ENCODE measurements around the gene SYT14.
"Not testable (repeated sequence)": the region's sequence is repeated elsewhere in the genome, so short reads cannot be mapped to it uniquely, and the experiment has no call there.

SYT14 gene

DNA sequence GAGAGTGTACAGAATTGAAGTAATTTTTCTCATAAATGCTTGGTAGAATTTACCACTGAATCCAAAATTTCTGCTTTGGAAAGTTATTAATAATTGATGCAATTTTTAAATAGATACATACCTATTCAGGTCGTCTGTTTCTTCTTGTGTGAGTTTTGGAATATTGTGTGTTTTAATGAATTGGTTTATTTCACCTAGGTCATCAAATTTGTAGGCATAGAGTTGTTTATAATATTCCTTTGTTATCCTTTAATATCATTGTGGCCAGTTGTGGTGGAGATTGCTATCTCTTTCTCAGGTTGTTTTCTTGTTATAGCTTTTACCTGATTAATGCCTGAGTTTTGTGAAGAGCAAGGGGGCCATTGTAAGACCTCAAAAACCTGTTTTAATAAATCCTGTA, 93.5 kb downstream of the SYT14 start:
- DNase-seq: no peak

DNA sequence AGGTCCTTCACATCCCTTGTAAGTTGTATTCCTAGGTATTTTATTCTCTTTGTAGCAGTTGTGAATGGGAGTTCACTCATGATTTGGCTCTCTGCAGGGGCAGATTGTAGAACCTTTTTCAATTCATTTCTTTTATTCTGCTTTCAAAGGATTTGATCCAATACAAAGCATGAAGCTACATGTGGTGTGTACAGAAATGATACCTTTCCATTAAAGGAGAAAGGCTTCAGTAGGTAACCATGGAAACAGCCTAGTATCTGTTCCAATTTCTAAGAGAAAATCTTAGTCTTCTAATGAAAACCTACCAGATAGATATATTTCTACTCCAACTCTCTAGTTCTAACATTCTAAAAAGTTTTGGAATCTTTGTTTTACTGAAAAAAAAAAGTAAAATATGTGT, 105.0 kb downstream of the SYT14 start:
- DNase-seq: no peak

DNA sequence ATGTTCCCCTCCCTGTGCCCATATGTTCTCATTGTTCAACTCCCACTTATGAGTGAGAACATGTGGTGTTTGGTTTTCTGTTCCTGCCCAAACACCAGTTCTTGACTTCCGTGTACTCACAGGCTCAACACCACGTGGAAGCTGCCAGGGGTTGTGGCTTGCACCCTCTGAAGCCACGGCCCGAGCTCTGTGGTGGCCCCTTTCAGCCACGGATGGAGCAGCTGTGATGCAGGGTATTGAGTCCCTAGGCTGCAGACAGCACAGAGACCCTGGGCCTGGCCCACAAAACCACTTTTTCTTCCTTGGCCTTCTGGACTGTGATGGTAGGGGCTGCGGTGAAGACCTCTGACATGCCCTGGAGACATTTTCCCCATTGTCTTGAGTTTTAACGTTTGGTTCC, 111.6 kb downstream of the SYT14 start:
- DNase-seq: no peak

DNA sequence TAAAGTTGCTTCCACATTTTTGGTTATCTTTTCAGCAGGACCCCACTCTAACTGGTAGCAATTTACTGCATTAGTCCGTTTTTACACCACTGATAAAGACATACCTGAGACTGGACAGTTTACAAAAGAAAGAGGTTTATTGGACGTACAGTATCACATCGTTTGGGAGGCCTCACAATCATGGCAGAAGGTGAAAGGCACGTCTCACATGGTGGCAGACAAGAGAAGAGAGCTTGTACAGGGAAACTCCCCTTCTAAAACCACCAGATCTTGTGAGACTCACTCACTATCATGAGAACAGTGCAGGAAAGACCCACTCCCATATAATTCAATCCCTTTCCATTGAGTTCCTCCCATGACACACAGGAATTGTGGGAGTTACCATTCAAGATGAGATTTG, 112.5 kb downstream of the SYT14 start:
- DNase-seq: not testable (repeated sequence)

DNA sequence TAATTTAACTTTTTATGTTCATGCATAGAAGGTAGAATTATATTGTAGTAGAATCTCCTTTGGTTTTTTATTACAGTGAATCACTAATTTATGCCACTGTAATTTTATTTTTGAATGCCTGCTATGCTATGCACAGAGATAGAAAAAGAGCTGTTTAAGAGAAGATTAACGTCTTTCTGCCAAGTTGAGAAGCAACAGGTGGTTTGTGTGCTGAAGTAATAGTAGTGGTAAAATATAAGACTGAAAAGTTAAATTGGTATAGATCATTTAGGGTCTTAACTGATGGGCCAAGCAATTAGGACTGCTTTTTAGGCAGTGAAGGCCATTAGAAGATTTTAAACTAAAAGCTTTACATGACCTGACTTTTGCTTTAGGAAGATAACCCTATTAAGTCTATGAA, 115.1 kb downstream of the SYT14 start:
- no peak for DNase-seq

DNA sequence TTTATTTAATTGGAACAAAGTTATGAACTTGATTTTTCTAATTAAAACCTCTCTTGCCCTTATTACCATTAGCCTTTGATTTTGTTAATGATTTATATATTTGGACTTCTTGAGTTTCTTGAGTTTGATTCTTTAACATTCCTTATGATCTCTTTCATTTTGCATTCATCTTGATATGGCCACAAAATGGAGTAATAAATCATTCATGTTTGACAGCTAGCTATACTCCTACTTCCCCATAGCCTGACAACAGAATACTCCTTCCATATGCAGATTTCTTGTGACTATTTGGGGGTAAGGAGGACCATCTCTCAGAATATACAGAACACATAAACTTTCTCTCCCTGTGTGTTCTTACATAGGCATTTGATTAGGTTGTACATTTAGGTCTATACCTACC, 119.6 kb downstream of the SYT14 start:
- no peak for DNase-seq

DNA sequence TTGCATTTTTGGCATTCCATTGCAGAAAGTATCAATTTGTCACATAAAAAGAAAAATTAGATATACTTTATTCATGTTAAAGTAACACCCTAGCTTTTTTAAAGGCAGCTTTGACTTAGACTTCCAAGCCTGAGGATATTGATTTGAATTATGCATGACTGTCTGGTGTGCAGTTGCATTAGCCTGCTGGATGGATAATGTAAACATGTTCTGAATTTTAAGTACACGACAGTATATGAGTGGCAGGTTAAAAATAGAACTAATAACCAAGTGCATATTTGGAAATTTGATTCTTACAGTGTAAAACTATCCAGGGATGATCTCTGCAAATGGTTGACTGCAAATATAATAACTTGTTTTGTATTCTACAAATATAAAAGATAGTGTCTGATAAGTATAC, 124.0 kb downstream of the SYT14 start:
- no peak for DNase-seq

DNA sequence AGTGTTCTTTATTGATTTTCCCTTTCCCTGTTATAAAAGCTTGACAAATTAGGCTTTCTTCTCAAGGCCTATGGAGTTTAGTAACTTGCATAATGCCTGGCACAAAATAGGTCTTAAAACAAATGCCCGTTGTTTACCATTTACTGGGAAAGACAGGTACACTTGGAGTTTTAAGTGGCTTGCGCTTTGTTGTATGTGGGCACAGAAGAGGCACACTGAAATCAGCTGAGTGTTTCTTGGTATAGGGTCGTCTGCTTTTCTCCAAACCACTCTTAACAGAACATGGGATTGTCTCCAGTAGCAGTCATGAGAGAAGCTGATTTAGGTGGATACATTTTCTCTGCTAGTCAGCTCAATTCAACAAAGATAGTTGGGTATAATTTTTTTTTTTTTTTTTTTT, 132.5 kb downstream of the SYT14 start:
- DNase-seq: no peak

DNA sequence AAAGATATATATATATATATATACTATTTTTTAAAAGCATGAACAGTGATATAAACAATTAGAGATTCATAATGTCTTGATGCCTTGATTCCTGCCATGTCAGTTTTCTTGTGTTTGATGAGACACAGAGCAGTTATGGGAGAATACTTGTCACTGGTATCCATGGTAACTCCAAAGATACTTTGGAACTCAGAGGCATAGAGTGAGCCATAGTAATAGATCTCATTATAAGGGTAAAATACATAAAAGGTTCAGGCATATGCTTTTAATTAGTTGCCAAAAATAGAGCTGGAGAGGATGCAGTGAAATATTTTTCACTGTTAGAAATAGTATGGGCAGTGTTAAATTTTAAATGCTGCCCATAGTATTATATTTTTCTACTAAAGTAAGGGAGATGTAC, 134.1 kb downstream of the SYT14 start:
- DNase-seq: no peak

DNA sequence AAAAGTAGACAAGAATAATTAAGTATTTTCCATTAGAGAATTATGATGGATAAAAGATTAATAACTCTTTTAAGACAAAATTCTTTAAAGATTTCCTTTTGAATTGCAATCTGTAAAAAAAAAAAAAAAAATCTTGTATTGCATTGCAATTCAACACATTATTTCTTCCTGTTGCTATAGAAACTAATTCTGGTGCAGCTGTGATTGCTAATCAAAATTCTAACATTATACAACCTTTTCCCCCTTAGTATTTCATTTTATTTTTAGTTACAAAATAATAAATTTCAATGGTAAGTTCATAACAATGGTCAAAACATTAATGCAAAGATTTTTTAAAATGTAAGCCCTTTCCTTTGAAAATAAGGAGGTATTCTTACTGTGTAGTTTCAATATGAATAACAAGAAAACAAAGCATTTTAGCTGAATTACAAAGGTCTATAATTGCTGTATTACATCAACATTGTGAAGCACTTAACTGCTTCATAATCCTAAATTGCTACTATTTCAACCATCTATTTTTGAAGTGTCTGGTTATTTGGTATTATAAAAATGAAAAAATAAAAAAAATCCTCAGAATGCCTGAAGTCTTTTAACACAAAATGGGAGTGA, 135.0 kb downstream of the SYT14 start:
- no peak for DNase-seq

DNA sequence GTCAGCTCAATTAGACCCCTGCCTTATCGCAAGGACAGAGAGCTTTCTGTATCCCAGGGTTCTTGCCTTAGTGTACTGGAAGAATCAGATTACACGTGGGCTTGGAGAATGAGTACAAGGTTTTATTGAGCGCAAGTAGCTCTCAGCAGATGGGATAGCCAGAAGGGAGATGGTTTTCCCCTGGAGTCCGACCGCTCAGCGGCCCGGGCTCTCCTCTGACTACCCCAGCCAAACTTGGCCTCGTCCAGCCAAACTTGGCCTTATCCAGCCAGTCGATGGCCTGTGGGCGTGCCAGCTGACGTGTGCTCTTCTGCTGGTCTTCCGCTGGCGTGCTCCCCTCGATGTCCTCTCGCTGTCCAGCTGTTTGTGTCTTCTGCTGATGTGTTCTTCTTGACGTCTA, 136.9 kb downstream of the SYT14 start:
- DNase-seq: no peak

DNA sequence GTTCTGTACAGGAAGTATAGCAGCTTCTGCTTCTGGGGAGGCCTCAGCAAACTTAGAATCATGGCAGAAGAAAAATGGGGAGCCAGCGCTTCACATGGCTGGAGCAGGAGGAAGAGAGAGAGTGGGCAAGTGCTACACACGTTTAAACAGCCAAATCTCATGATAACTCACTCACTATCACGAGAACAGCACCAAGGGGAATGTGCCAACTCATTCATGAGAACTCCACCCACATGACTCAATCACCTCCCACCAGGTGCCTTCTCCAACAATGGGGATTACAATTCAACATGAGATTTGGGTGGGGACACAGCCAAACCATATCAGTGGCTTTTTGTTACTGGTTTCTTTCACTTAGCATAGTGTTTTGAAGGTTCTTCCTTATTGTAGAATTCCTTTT, 138.6 kb downstream of the SYT14 start:
- no peak for DNase-seq

DNA sequence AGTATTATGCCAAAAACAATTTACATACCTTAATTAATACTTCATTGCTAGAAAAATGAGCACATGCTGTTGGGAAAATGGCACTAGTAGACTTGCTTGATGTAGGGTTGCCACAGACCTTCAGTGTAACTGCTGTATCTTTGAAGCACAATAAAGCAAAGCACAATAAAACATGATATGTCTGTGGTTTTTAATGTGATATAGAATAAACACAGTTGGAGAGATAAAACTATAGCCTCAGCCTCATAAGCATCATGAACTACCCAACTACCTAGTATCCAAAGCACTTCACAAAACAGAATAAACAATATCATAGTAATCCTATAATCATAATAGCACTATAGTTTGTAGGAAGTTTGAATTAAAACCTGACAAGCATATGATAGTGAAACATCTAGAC, 143.5 kb downstream of the SYT14 start:
- no peak for DNase-seq

DNA sequence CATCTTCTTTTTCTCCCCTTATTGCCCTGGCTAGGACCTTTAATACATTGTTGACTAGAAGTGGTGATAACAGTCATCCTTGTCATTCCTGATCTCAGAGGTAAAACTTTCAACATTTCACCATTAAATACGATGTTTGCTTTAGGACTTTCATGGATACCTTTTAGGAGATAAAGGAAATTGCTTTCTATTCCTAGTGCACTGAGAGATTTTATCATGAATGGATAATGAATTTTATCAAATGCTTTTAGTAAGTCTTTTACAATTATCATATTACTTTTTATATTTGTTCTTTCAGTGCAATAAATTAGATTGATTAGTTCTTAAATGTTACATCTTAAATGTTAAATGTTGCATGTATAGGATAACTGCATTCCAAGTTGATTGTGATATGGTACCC, 147.3 kb downstream of the SYT14 start:
- DNase-seq: no peak

DNA sequence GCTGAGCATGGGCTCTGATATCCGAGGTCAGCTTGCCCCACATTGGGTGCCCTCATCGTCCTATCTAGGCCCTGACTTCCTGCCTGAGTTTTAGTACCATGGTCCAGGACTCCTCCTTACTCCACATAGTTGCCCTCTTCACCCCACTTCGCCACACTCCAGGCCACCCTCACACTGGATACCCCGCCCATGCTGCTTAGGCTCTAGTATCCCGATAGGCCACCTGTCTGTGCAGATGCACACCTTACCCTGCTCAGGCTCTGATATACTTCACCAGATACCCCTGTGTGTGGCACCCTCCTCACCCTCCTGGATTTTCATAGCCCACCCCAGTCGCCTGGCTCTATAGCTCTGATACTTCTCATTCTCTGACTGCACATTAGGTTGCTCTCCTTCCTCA, 149.0 kb downstream of the SYT14 start:
- DNase-seq: no peak

DNA sequence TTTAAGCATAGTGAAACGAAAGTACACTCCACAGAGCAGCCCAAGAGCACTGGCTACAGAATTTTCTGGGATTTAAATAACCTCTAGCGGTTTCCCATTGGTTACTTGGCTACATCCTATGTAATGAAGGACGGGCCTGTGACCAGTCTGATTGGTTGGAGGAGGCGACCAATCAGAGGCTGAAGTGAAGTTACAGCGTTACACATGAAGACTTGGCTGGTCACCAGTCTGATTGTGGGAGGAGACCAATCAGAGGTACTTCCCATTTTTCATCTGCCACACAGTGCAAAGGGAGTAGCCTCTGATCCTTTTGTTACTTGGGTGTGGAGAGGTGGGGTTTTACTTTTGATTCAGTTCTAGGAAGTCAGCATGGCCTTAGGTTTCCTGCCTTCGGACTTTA, 151.8 kb downstream of the SYT14 start:
- DNase-seq: no peak

DNA sequence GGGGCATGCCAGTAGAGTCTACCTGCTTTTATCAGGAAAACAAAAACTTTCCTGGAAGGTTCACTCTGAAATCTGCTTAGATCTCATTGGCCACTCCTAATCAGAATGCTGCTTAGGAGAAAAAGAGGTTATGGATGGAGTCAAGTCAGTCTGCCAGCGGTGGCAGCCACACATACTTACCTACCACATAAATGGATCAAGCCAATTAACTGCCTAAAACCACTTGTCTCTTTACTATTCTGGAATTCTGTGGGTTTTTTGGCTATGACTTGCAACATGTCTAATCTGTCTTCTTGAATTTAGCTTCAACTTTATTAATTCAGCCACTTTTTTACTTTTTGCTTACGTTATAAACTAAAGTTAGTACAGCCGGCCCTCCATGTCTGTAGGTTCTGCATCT, 154.3 kb downstream of the SYT14 start:
- DNase-seq: no peak

DNA sequence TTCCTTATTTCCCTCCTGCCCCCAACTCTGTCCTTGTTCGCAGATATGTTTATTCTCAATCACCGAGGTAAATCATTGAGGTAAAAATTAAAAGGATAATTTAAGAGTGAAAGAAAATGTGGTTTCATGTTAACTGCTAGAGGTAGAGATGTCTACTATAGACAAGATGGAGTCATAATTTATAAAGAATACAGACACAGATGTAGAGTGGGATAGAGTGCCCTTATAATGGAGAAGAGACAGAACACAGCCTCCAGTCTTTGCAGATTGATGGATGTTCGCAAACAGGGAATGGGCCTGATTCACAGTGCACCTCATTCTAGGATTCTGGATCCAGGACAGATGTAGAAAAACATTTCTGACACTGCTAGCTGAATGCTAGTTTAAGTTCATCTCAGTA, 155.4 kb downstream of the SYT14 start:
- no peak for DNase-seq

DNA sequence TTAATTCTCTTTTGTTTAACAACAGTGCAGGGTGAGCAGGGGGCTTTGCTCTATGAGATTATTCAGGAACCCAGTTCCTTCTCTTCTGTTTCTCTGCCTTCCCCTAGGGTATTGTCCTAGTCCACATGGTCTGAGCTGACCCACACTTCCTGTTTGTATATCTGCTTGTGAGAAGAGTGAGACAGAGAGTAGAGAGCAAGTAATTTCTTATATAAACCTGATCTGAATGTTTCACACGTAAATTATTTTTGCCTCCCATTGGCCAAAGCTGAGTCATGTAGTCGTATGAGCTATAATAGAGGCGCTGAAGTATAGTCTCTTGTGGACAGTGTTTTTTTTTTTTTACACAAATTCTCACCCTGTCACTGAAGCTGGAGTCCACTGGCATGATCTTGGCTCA, 160.3 kb downstream of the SYT14 start:
- no peak for DNase-seq

DNA sequence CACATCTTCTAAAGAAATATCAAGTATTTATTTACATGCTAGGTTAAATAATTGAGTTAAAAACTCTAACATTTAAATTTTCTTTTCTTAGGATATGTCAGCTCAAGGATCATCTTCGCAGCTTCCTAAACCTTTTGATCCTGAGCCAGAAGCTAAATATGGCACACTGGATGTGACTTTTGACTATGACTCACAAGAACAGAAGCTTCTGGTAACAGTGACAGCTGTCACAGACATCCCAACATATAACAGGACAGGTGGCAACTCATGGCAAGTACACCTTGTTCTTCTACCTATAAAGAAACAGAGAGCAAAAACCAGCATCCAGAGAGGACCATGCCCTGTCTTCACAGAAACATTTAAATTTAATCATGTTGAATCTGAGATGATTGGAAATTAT, 161.9 kb downstream of the SYT14 start:
- no peak for DNase-seq

DNA sequence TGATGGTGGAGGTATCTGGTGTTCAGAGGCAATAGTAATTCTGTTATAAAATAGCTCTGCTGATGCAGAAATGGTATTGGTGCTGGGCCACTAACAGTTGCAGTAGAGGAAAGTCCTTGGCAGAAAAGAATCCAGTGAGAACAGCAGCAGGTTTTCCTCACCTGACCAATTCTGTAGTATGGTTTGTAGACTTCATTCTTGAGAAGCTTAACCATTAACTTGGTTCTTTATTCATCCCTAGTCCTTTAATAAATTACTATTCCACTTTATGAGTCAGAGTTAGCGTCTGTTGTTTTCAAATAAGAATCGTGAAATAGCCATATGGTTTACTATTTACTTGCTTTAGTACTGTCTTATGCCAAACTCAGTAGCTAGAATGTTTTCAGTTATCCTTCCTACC, 166.1 kb downstream of the SYT14 start:
- DNase-seq: no peak

DNA sequence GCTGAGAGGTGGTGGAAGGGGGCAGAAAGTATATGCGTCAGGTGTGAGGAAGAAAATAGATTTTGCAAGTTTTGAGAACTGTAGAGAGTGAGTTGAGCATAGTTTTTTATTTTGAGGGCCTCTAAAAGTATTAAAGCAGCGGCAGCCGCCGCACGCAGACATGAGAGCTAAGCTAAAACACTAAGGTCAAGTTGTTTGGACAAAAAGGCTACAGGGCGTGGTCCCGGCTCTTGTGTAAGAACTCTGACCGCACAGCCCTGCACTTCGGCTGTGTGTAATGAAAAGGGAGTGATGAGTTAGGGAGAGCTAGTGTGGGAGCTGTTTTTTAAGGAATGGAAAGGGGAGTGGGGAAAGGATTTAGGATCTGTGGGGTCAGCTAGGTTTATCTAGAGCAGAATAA, 174.9 kb downstream of the SYT14 start:
- not testable (repeated sequence) for DNase-seq

DNA sequence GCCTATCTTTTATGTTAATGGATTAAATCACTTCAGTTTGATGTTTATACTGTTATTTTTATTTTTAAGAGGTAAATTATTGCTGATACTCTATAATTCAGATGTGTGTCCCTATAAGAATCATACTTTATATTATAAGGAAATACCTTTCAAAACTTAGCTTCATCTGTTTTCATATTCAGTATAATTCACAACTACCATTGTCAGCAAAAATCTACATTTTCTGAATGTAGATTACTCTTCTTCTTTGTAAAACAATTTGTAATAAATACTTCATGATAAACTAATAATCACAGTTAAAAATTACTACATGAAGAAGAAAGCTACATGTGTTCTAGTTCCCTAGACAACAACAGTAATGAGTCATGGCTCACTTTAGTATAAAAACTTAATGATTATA, 179.2 kb downstream of the SYT14 start:
- DNase-seq: no peak

DNA sequence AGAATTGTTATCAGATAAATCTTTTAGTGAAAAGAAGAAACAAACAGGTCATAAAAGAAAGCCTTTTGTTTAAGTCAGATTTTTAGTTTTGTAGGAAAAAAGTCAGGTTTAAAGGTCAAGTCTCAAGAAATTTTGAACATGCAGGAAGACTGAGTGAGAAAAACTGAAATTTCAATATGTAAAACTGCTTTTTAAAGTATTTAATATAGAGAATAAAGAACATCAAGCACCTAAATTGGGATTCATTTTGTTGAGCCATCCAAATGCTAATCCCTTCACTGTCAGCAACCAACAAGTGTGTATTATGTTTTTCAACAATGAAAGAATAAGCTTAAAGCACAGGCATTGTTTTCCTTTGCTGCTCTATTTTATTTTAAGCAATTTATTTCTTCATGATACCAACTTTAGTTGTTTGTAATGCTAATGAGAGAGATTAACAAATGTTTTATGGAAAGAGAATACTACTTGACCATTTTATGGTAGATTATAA, 179.7 kb downstream of the SYT14 start:
- DNase-seq: no peak

DNA sequence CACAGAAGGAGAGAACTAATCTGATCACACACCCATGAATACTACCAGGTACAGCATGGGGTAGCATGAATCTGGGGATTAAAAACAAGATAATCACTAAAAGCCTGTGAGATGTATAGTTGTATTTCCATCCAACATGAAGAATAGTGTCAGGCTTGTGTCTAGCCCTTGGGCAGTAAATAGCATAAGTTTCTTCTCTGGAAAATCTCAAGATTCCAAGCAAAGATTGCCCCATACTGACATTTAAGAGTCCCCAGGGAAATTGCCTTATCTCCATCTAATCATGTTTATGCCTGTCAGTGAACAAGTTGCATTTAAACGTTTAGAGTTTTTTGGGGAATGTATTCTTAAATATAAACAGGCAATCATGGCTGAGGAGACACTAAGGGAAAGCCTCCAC, 185.4 kb downstream of the SYT14 start:
- no peak for DNase-seq
